GM10266 (cell line): ENCODE measurements around the gene ANKK1.

Source experiments
- DNase-seq: peaks from one replicate; pipeline ENCODE4 v3.0.0; 2012; ENCODE audit errors: extremely low spot score
- CTCF ChIP-seq: IDR thresholded peaks from 2 replicates; pipeline ENCODE4 v1.5.1; 2012; ENCODE audit warnings: mild to moderate bottlenecking, low read depth; ENCODE audit not compliant: control insufficient read depth, insufficient read depth; ENCODE audit errors: missing control alignments

Gene ANKK1

GRCh38 chr11:113350336-113351067 lies 37.1 kb upstream of the ANKK1 start:
- DNase-seq, result no peak
- no peak for TF ChIP-seq CTCF

GRCh38 chr11:113351068-113351450 lies 36.5 kb upstream of the ANKK1 start:
- TF ChIP-seq CTCF, result no peak
- DNase-seq, result no peak

- TF ChIP-seq CTCF, result no peak
- no peak for DNase-seq
Measured at GRCh38 chr11:113351480-113351879, 36.1 kb upstream of the ANKK1 start.

GRCh38 chr11:113356203-113356602 lies 31.4 kb upstream of the ANKK1 start:
- DNase-seq, result no peak
- TF ChIP-seq CTCF, result no peak

- no peak for DNase-seq
- no peak for TF ChIP-seq CTCF
Measured at GRCh38 chr11:113363406-113363805, 24.2 kb upstream of the ANKK1 start.

GRCh38 chr11:113363996-113364641 lies 23.5 kb upstream of the ANKK1 start:
- TF ChIP-seq CTCF, result no peak
- DNase-seq, result no peak

GRCh38 chr11:113365895-113366294 lies 21.7 kb upstream of the ANKK1 start:
- DNase-seq, result no peak
- TF ChIP-seq CTCF, result no peak
